CD4-positive, alpha-beta T cell treated with Interferon alpha-2 for 1 hour (primary cell): ENCODE data around the gene MAP3K2.
A peak's percentile ranks its signal among the peaks of the same experiment; 100 is the strongest.
"Not testable (repeated sequence)": the region's sequence is repeated elsewhere in the genome, so short reads cannot be mapped to it uniquely, and the experiment has no call there.

Source experiments
- DNase-seq, 2 donors: peaks; one replicate each; pipeline ENCODE4 v3.0.0-alpha.2; 2020 to 2022

Gene MAP3K2

DNA sequence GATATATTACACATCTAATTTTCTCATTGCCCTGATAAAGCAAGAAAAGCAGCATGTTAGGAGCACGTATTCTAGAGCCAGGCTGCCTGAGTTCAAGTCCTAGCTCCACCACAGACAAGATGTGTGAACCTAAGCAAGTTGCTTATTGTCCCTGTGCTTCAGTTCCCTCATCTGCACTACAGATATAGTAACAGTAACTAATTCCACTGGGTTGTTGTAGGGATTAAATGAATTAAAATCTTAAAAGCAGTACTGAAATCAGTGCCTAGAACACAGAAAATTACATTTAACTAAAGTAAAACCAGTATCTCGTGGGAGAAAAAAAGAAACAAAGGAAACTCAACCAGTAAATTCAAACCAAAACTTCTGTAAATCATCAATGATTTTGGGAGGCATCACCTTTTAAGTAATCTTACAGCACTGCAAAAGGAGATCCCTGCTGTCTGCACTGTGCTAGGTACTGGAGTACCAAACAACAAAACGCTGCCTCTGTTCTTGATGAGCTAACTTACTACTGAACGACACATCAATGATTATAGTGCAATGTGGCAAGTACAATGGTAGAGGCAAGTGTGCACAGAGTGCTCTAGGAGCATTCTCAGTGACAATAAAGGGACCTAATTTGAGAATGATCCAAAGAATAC is 7.9 kb downstream of the MAP3K2 start:
- no peak for DNase-seq

DNA sequence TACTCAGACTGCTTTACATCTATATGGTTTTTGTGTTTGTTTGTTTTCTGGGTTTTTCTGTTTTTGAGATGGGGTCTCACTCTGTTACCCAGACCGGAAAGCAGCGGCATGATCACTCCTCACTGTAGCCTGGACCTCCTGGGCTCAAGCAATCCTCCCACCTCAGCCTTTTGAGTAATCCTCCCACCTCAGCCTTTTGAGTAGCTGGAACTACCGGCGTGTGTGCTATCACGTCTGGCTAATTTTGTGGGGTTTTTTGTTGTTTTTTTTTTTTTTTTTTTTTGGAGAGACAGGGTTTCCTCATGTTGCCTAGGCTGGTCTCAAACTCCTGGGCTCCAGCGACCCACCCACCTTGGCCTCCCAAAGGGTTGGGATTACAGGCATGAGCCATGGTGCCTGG is 9.1 kb downstream of the MAP3K2 start:
- no peak for DNase-seq

DNA sequence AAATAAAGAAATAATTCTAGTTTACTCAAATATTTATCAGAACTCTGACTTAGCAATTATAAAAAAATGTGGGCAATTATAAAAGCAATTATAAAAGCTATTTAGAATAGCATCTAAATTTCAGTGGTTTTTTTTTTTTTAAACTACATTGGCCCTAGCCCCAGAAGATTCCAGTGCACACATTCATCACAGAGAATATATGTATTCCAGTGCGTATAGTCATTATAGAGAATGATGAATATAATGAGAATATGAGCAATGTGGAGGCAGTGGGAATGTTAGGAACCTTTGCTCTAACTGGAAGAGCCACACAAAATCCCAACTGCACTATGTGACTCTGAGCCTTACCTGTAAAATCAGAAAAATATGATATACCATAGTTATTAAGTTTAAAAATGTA is 10.5 kb downstream of the MAP3K2 start:
- no peak for DNase-seq

DNA sequence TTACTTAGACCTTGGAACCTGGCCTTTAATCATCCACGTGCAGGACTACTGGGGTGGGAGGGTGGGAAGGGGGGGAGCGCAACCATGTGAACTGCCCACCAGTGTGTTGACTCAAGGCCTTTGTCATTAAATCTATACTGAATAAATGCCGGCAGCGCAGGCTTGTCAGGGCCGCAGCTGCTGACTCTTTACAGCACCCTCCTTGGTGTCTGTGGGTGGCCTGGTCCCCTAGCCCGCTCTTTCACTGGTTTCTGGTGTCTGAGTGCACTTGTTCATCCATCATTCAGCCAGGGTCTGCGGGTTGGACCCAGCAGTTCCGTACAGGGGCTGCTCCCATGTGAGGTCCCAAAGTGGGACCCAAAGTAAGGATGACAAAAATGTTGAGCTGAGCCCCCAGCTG is 11.5 kb downstream of the MAP3K2 start:
- no peak for DNase-seq

DNA sequence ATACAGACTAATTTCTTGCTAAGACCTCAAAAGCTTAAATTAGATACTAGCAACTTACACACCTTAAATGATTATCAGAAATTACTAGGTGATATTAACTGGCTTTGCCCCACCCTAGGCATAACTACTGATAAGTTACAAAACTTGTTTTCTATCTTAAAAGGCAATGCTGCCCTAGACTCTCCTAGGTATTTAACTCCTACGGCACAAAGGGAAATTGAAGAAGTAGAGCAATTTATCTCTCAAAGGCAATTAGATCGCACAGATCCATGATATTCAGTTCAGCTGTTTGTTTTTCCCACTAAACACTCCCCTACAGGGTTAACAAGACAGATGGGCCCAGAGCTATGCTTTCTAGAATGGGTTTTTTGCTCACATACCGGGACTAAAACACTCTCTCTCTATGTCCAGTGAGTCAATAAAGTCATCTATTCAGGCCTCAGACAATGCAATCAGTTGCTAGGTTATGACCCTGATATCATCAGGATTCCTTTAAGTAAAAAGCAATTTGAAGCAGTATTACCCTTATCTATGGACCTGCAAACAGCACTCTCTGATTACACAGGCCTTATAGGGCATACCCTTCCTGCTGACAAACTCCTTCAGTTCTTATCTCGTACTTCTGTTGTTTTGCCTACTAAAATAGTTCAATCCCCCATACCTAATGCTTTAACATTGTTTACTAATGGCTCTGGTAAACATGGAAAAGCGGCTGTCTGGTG is 14.3 kb downstream of the MAP3K2 start:
- DNase-seq: no peak

DNA sequence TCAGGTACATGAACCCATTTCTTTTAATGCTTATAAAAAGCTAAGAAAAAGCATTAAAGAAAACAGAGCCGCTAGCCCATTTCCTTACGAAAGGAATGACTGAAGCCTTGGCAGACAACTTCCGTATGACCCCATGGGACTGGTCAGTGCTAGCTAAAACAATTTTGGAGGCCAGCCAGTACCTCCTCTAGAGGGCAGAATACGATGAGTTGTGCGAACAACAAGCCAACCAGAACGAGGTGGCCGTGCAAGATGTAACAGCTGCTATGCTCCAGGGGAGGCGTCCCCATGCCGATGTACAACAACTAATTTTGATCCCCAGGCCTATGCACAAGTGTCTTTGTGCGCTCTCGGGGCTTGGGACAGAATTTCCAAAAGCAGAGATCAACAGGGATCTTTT is 16.7 kb downstream of the MAP3K2 start:
- no peak for DNase-seq

DNA sequence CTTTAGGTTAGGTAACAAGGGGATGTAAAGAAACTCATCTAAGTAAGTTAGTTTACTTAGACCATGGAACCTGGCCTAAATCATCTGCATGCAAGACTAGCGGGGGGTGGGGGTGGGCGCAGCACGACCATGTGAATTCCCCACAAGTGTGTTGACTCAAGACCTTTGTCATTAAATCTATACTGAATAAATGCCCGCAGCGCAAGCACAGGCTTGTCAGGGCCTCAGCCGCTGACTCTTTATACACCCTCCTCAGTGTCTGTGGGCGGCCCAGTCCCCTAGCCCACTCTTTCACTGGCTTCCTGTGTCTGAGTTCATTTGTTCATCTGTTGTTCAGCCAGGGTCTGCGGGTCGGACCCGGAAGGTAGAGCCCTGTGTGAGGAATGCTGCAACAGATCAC is 17.8 kb downstream of the MAP3K2 start:
- no peak for DNase-seq

DNA sequence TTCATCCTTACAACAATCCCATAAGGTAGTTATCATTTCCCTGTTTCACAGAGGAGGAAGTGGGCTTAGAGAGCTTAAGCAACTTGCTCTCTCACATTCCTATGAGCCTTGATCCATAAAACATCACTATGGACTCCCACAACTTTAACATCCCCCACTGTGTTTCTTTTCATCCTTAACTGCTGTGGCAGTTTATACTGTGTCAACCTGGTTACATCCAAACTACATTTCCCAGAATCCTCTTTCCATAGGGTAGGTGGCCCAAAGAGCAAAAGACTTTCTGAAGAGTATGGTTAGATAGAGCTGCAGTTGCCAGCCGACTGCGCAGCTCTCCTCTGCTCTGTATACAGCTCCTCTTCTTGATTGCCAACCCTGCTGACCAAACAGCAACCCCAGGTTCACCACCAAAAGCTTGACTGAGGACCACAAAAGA is 22.5 kb downstream of the MAP3K2 start:
- DNase-seq: no peak

DNA sequence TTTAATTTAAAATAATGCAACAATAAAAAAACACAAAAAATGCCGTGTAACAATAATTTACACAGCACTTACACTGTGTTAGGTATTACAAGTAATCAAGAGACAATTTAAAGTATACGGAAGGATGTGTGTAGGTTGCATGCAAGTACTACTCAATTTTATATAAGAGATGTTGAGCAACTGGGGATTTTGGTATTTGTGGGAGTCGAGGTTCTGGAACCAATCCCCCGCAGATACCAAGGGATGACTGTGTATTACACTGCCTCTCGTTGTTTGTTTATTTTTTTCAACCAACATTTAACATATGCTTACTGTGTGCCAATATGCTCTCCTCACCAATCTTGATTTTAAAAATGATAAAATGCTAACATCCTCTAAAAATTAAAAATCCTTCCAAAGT is 24.8 kb downstream of the MAP3K2 start:
- no peak for DNase-seq

DNA sequence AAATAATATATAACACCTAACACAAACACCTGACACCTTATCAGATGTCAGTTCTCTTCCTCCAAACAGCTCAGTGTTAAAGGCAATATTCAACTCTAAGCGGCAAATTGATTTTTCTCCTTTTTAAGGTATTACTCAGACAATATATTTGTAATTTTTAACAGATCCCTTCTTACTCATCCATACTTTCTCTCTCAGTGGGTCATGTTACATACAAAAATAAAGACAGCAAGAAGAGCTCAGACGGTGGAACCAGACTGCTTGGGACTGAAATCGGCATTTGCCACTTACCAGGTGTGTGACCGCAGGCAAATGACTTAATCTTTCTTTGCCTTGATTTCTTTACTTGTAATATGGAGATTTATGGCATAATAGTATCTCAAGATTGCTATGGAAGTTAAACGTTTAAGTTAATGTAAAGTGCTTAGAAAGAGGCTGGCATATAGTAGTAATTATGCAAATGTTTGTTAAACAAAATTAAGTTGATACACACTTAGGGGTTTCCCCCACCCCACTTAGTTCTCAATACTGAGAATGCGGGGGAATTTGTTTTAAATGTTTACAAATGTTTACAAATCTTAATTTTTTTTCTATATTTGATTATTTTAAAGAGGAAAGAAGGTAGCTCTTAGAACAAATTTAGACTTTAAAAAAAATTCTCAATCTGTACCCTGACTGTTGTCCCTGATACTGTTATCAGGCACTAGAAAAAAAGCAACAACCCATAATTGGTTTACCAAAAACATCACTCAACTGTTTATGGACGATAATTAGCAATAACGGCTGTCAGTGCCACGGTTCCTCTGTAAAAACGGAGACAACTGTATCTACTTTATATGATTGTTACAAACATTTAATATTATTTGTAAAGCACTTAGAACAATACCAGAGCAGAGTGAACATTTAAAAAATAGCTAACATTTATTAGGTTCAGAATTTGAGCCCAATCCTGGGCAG is 25.6 kb downstream of the MAP3K2 start:
- no peak for DNase-seq

DNA sequence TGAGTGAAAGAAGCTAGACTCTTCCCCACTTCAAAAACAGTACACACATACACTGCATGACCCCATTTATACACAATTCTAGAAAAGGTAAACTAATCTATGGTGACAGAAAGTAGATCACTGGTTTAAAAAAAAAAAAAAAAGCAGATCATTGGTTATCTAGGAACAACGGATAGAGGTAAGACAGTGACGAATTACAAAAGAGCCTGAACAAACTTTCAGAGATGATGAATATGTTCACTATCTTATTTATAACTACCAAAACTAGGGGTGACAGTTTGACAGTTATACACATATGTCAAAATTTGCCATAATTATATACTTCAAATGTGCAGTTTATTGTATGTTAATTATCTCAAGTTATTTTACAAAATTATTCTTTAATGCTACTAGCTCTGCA is 27.5 kb downstream of the MAP3K2 start:
- DNase-seq: no peak

DNA sequence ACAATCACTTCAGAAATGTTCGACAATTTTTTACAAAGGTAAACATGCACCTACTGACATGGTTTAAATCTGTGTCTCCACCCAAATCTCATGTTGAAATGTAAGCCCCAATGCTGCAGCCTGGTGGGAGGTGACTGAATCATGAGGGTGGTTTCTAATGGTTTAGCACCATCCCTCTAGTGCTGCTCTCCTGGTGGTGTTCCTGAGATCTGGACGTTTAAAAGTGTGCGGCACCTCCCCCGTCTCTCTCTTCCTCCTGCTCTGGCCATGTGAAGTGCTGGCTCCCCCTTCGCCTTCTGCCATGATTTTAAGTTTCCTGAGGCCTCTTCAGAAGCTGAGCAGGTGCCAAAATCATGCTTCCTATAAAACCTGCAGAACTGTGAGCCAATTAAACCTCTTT is 28.3 kb downstream of the MAP3K2 start:
- DNase-seq: no peak

DNA sequence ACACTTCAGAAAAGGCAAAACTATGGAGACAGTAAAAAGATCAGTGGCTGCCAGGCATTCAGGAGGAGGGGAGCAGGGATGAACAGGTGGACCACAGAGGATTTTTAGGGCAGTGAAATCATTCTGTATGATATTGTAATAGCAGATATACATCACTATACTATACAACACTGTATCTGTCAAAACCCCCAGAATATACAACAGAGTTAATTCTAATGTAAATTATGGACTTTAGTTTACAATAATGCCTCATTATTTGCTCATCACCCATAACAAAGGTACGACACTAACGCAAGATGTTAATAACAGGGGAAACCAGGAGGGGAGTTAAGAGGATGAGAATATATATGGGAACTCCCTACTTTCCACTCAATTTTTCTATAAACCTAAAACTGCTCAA is 28.8 kb downstream of the MAP3K2 start:
- DNase-seq: no peak

DNA sequence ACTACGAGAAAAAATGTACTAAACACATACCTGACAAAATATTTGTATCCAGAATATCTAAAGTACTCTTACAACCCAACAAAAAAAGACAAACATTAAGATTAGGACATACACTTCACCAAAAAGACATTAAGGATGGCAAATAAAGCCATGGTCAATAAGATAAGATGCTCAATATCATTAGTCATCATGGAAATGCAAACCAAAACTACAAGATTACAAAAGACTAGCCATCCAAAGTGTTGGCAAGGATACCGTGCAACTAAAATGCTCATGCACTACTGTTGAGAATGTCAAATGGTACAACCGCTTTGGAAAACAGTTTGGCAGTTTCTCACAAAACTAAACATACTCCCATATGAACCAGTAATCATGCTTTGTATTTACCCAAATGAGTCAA is 29.7 kb downstream of the MAP3K2 start:
- no peak for DNase-seq

DNA sequence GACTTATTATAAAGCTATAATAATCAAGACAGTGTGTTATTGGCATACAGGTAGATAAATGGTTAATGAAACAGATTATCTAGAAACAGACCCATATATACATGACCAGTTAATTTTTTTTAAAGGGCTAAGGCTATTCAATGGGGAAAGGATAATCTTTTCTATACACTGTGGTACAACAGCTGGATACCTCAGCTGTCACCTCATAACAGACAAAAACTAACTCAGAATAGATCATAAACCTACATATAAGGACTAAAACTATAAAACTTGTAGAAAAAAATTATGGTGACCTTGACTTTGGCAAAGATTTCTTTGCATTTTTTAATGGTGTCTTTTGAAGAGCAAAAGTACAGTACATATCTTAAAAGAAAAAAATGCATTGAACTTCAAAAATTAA is 30.2 kb downstream of the MAP3K2 start:
- DNase-seq: no peak

DNA sequence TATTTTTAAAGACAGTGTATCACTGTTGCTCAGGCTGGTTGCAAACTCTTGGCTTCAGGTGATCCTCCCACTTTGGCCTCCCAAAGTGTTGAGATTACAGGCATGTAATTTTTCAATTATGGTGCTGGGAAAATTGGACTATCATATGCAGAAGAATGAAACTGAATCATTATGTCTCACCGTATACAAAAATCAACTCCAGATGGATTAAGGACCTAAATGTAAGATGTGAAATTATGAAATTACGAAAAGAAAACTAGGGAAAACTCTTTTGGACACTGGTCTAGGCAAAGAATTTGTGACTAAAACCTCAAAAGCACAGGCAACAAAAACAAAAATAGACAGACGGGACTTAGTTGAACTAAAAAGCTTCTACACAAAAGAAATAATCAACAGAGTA is 31.2 kb downstream of the MAP3K2 start:
- DNase-seq: no peak

DNA sequence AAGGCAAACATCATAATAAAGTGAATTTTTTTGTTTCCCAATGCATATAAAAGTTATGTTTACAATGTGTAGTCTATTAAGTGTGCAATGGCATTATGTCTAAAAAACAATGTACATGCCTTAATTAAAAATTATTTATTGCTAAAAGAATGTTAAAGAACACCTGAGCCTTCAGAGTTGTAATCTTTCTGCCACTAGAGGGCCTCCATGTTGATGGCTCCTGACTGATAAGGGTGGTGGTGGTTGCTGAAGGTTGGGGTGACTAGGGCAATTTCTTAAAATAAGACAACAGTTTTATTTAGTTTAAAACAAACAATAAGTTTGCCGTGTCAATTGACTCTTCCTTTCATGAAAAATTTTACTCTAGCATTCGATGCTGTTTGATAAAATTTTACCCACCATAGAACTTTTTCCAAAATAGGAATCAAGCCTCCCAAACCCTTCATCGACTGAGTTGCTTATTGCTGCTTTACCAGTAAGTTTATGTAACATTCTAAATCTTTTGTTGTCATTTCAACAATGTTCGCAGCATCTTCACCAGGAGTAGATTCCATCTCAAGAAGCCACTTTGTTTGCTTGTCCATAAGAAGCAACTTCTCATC is 32.3 kb downstream of the MAP3K2 start:
- DNase-seq: peak; percentile 19 to 66

DNA sequence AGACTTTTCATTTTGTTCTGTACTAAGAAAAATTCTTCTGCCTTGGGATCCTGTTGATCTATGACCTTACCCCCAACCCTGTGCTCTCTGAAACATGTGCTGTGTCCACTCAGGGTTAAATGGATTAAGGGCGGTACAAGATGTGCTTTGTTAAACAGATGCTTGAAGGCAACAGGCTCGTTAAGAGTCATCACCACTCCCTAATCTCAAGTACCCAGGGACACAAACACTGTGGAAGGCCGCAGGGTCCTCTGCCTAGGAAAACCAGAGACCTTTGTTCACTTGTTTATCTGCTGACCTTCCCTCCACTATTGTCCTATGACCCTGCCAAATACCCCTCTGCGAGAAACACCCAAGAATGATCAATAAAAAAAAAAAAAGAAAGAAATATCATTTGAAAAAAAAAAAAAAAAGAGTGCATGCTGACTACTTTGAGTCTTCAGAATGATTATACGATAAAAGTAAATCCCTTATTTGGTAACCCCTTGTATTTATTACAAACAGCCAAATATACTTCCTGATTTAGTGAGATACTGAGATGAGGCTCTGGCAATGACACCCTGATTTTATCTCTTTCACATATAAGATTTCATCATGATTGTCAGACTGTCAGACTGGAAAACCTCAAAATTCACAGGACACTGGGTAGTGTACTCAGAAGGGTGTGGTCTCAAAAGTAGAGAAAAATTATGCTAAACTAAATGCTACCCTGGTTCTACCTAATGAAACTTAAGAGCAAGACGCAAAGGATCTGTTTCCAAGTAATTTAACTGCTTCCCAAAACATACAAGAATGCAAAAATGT is 33.7 kb downstream of the MAP3K2 start:
- not testable (repeated sequence) for DNase-seq

DNA sequence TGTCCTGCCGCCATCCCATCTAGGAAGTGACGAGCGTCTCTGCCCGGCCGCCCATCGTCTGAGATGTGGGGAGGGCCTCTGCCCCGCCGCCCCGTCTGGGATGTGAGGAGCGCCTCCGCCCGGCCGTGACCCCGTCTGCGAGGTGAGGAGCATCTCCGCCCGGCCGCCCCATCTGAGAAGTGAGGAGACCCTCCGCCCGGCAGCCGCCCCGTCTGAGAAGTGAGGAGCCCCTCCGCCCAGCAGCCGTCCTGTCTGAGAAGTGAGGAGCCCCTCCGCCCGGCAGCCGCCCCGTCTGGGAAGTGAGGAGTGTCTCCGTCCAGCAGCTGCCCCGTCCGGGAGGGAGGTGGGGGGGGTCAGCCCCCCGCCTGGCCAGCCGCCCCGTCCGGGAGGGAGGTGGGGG is 34.6 kb downstream of the MAP3K2 start:
- DNase-seq: not testable (repeated sequence)

DNA sequence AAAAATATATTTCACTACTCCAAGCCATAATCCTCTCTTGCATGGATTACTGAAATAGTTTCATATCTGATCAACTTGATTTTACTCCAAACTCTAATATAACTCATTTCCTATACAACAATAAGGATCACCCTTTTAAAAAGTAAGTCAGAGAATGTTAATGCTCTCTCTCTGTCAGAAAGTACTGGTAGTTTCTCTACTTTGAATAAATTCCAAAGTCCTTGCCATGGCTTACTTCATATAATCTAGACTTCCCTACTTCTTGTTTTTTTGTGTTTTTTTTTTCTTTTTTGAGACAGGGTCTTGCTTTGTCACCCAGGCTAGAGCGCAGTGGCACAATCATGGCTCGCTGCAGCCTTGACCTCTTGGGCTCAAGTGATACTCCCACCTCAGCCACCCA is 36.2 kb downstream of the MAP3K2 start:
- no peak for DNase-seq

DNA sequence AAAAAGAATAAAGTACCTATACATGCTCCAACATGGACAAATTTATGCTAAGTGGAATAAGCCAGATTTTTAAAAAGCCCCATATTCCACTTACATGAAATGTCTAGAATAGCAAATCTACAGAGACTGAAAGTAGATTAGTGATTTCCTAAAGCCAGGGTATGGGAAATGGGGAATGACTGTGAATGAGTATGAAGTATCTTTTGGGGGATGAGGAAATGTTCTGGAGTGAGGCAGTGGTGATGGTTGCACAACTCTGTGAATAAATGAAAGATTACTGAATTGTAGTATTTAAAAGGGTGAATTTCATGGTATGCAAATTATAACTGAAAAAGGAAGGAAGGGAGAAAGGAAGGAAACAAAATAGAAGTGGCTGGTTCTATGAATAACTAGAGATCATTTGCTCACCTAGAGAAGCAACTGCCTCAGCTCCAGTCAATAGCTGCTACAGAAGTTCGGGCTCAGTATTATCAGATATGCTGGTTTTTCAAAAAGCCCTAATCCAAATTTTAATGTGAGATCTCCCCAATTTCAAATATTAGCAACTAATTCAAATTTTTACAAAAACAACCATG is 39.3 kb downstream of the MAP3K2 start:
- DNase-seq: no peak
